Measurements from ENCODE around the gene PTPRZ1. TPM values are rescaled to one million over a fixed set of nuclear protein-coding genes. Genes with fewer than 3 reads are reported as not detected.

The PTPRZ1 gene
- total RNA-seq, 2 donors from 2014 or later = 2.6 to 3.0 TPM

- Histone ChIP-seq H3K4me3 (no peak overlapping the region), H3K9me3 (no peaks in the 10 kb centered on the region), H3K27ac (no peak overlapping the region), H3K27me3 (no peaks in the 10 kb centered on the region), H3K4me1 (no peaks in the 10 kb centered on the region), H3K36me3 (no peaks in the 10 kb centered on the region)
- DNase-seq (ENCODE audit: low spot score) = no peak
- TF ChIP-seq, protein P1, sequence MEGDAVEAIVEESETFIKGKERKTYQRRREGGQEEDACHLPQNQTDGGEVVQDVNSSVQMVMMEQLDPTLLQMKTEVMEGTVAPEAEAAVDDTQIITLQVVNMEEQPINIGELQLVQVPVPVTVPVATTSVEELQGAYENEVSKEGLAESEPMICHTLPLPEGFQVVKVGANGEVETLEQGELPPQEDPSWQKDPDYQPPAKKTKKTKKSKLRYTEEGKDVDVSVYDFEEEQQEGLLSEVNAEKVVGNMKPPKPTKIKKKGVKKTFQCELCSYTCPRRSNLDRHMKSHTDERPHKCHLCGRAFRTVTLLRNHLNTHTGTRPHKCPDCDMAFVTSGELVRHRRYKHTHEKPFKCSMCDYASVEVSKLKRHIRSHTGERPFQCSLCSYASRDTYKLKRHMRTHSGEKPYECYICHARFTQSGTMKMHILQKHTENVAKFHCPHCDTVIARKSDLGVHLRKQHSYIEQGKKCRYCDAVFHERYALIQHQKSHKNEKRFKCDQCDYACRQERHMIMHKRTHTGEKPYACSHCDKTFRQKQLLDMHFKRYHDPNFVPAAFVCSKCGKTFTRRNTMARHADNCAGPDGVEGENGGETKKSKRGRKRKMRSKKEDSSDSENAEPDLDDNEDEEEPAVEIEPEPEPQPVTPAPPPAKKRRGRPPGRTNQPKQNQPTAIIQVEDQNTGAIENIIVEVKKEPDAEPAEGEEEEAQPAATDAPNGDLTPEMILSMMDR (IDR thresholded peaks at IDR 0.05) = no peak
These were observed 59.8 kb downstream of the PTPRZ1 start for GRCh38 chr7:121932768-121933167.

- Histone ChIP-seq H3K4me3 (no peak overlapping the region), H3K4me1 (no peaks in the 10 kb centered on the region), H3K27ac (no peak overlapping the region), H3K27me3 (no peaks in the 10 kb centered on the region), H3K9me3 (no peaks in the 10 kb centered on the region), H3K36me3 (no peaks in the 10 kb centered on the region)
- TF ChIP-seq, protein P1 (IDR thresholded peaks at IDR 0.05) = no peak
- no peak for DNase-seq (ENCODE audit: low spot score)
These were observed 64.1 kb downstream of the PTPRZ1 start for GRCh38 chr7:121936951-121937623.

- Histone ChIP-seq H3K4me3 (no peak overlapping the region), H3K27me3 (no peaks in the 10 kb centered on the region), H3K4me1 (no peaks in the 10 kb centered on the region), H3K36me3 (no peaks in the 10 kb centered on the region), H3K9me3 (no peaks in the 10 kb centered on the region), H3K27ac (no peak overlapping the region)
- no peak for DNase-seq (ENCODE audit: low spot score)
- TF ChIP-seq, protein P1 (IDR thresholded peaks at IDR 0.05) = no peak
These were observed 65.6 kb downstream of the PTPRZ1 start for GRCh38 chr7:121938429-121938996.

- H3K9me3 ChIP-seq = no peaks in the 10 kb centered on the region
- H3K4me3 ChIP-seq = no peak overlapping the region
- no peak for DNase-seq (ENCODE audit: low spot score)
- no peaks in the 10 kb centered on the region for H3K36me3 ChIP-seq
- no peaks in the 10 kb centered on the region for H3K27me3 ChIP-seq
- TF ChIP-seq, protein P1 (IDR thresholded peaks at IDR 0.05) = no peak
- H3K27ac ChIP-seq = no peak overlapping the region
- H3K4me1 ChIP-seq = no peaks in the 10 kb centered on the region
These were observed 68.0 kb downstream of the PTPRZ1 start for GRCh38 chr7:121940918-121941317.

DNA sequence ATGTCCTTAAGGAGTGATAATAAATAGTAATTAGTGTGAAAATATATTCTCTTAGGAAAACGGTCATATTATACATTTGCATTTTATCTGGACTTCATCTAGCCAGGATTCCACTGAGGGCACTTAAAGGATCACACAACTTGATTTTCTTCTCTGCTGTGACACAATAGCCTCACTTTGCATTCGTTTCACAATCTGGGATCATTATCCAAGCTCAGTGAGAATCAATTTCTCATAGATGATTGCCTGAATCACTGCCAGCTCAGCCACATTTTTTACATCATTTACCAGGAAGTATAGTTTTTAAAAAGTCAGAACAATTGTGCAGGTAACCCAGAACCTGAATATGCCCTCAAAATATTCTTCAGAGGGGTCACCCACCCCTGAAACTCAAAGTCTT, 68.9 kb downstream of the PTPRZ1 start:
- Histone ChIP-seq H3K27ac (no peak overlapping the region), H3K36me3 (no peaks in the 10 kb centered on the region), H3K4me3 (no peak overlapping the region), H3K27me3 (no peaks in the 10 kb centered on the region), H3K4me1 (no peaks in the 10 kb centered on the region), H3K9me3 (no peaks in the 10 kb centered on the region)
- TF ChIP-seq, protein P1 (IDR thresholded peaks at IDR 0.05) = no peak
- DNase-seq (ENCODE audit: low spot score) = no peak

DNA sequence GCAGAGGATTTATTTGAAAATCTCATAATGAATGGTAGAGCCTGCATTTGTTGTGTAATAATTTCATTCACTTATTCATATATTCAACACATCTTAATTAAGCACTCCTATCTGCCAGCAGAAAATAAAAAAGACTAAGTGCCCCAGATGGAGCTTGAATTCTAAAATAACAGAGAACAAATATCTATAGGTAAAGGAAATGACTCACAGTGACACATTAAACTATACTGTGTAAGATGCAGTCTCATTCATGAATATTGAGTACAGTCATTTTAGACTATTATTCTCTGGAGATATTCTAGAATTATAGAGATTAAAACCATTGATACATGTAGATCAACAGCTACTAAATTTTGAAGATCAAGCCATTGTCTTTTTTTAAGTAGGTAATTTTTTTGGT, 72.1 kb downstream of the PTPRZ1 start:
- H3K36me3 ChIP-seq = no peaks in the 10 kb centered on the region
- H3K27ac ChIP-seq = no peak overlapping the region
- DNase-seq (ENCODE audit: low spot score) = no peak
- no peaks in the 10 kb centered on the region for H3K4me1 ChIP-seq
- H3K27me3 ChIP-seq = no peaks in the 10 kb centered on the region
- H3K9me3 ChIP-seq = no peaks in the 10 kb centered on the region
- H3K4me3 ChIP-seq = no peak overlapping the region
- TF ChIP-seq, protein P1 (IDR thresholded peaks at IDR 0.05) = no peak

Measured in right atrium auricular region (tissue), 2 donors.